Activated T-helper 1 cell treated with anti-CD3 and anti-CD28 coated beads, Interleukin-2, amount 50 U/mL, for 16 hours (primary cell): ENCODE data around the gene ICAM5.
"Not testable (repeated sequence)": the region's sequence is repeated elsewhere in the genome, so short reads cannot be mapped to it uniquely, and the experiment has no call there.

Experiments used
- DNase-seq, 2 donors: peaks; one replicate each; pipeline ENCODE4 v3.0.0-alpha.2; 2020; ENCODE audit warnings: low read depth in 1 of 2, low spot score in 1 of 2

ICAM5 gene

GRCh38 chr19:10318807-10319682 lies 29.3 kb downstream of the ICAM5 start:
- DNase-seq, result no peak

GRCh38 chr19:10320602-10321416 lies 31.1 kb downstream of the ICAM5 start:
- no peak for DNase-seq

DNA sequence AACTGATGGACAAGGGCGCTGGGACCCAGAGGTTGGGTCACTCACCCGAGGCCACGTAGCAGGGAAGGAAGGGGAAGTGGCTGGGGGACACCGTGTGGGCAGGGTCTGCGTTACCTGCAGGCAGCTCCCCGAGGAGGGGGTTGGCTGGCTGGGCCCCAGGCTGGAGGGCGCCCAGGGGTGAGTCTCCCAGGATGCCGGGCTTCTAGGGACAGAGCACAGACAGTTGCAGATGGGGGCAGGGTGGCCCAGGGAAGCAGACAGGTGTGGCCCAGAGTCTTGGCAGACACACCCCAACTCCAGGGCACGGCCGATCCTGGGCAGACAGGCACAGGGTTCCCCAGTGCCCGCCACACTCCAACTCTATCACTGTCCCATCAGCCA lies 31.7 kb downstream of the ICAM5 start:
- no peak for DNase-seq

- no peak for DNase-seq
Observed at GRCh38 chr19:10321874-10322835, 32.4 kb downstream of the ICAM5 start.

DNA sequence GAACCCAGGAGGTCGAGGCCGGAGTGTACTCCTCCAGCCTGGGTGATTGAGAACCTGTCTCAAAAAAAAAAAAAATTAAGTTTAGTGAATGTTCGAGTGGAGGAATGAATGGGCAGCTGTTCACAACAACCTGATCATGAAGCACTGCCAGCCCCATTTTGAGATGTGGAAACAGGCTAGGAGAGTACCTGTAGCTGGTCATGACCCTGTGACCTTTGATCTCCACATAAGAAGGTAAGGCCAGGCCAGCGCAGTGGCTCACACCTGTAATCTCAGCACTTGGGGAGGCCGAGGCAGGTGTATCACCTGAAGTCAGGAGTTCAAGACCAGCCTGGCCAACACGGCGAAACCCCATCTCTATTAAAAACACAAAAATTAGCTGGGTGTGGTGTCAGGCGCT lies 36.0 kb downstream of the ICAM5 start:
- DNase-seq, result no peak

- no peak for DNase-seq
Observed at GRCh38 chr19:10327793-10328192, 38.0 kb downstream of the ICAM5 start.

DNA sequence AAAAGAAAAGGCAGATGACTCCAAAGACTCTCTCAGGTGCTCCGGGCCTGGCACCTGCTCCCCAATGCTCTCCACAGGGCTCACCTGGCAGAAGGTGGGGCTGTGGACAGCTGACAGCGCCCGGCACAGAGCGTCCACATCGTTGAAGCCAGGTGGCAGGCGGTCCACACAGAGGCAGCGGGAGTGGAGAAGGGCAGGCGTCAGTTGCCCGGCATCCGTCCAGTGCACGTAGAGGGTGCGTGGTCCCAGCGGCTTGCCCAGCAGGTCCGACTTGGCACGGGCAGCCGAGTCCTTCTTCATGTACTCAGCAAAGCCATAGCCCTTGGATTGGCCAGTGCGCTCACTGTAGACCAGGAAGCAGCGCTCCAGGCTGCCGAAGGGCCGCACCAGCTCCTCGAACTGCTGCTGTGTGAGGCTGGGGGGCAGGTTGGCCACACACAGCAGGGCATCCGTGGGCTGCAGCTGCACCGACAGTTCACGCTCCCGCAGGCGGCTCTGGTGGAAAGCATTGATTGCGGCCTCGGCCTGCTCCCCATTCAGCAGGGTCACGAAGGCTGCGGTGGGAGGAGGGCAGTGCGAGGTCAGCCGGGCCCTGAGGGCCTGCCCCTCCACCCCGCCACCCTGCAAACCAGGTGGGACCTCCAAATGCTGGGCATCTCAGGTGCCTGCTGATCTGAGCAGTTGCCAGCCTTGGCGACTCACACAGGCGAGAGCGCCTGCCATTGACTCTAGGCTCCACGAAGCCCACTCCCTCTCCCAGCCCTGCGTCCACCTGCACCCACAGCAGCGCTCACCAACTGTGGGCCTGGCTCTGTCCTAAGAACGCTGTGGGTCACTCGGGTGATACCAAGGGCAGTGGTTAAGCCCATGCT lies 39.0 kb downstream of the ICAM5 start:
- DNase-seq, result no peak

DNA sequence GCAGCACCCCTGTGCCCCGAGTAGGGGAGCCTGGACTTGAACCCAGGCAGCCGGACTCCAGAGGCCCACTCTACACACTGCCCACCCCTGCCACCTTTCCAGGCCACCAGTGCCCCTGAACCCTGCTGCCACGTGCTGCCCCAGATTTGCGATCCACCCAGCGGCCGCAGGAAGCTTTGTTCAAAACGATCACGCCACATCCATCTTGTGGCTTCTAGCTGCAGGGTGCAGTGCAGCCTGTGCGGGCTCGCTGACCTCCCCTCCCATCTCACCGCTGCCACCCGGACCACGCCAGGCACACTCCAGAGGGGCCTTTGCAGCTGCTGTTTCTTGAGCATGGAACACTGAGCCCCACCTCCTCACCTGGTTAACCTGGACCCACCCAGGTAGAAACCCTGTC lies 39.8 kb downstream of the ICAM5 start:
- no peak for DNase-seq

DNA sequence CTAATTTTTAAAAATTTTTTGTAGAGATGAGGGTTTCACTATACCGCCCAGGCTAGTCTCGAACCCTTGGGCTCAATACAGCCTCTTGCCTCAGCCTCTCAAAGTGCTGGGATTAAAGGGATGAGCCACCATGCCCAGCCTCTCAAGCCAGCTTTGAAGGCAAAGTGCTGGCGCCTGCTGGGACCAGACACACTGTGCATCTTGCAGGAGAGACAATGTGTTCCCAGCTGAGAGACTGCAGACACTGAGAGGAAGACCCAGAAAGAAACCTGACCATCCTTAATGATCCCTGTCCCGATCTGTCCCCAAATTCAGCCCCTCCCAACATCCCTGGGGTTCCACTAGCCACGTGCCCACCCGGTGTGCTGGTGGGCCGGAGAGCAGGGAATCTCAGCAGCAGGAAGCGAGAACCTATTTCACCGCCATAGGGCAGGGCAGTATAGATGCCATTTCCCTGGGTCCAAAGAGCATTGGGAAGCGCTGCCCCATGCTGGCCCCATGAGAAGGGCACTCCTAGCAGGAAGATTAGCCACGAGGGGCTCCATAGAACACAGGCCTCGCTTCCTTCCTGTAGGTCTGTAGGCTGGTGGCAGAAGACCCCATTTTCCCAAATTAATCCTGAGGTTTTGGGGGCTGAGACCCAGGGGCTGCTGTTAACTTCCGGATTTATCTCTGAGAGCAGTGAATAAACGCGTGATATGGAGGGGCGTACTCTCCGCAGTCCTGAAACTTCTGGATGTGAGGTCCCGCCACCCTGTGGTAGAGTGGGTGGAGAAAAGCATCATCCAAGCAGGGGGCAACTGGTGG lies 42.6 kb downstream of the ICAM5 start:
- DNase-seq, result no peak

GRCh38 chr19:10332965-10333757 lies 43.4 kb downstream of the ICAM5 start, which contains the start of gene RAVER1:
Gene RAVER1 (minus strand): TSS chr19:10333529. CDS start chr19:10333507, 22 bp downstream.
- peak; percentile 95 to 96 for DNase-seq

GRCh38 chr19:10333758-10334587 lies 44.2 kb downstream of the ICAM5 start:
- DNase-seq, result no peak

GRCh38 chr19:10334588-10335351 lies 45.0 kb downstream of the ICAM5 start:
- DNase-seq, result no peak

DNA sequence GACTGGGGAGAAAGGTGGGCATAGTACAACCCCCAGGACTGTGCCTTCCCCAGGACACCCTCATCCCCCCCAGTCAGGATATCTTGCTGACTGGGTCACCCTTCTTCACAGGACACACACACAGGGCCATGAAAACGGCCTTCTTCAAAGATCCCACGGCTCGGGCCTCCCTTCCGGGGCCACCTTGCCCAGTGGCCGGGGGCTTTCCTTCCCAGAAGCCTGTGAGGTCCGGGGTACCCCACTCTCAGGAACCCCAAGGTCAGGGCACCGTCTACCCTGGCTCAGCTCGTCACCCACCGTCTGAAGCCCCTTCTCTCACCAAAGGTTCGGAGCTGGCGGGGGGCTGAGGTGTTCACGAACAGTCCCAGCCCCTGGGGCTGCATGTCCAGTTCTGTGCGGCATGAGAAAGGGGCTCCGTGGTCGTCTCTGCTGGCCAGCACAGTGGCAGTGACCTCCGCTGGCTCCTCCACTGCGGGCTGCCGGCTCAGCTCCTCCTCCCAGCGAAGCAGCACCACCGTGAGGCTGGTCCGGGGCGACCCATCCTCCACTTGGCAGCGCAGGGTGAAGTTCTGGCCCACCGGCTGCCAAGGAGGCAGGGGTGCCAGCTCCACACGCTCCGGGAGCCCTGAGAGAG lies 45.7 kb downstream of the ICAM5 start:
- no peak for DNase-seq

DNA sequence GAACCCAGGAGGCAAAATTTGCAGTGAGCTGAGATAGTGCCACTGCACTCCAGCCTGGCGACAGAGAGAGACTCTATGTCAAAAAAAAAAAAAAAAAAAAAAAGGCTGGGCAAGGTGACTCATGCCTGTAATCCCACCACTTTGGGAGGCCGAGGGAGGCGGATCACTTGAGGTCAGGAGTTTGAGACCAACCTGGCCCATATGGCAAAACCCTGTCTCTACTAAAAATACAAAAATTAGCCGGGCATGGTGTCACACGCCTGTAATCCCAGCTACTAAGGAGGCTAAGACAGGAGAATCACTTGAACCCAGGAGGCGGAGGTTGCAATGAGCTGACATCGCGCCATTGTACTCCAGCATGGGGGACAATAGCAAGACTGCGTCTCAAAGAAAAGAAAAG lies 47.0 kb downstream of the ICAM5 start:
- DNase-seq, result not testable (repeated sequence)

DNA sequence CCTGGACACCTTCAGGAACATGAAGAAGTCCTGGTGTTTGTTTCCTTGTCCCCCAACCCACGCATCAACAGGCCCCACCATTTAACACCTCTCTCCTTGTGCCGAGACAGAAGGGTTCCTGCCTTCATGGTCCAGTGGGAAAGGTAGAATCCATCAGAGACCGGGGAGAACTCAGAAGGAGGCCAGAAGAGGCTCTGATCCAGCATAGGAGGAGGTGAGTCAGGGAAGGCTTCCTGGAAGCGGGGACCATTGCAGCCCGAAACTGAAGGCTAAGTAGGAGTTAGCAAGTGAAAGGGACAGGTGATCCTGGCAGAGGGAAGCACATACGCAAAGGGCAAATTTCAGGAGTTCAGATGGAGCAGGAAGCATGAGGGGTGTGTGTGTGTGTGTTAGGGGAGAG lies 49.2 kb downstream of the ICAM5 start:
- DNase-seq, result no peak

GRCh38 chr19:10339380-10339960 lies 49.7 kb downstream of the ICAM5 start, which contains the start of gene ICAM3:
Gene ICAM3 (minus strand): TSS chr19:10339624. CDS start chr19:10339614, 10 bp downstream.
- peak; percentile 32 to 37 for DNase-seq
